NCI-H526 (cell line): Measurements from ENCODE around the gene SV2C.
"Not testable (repeated sequence)": the region's sequence is repeated elsewhere in the genome, so short reads cannot be mapped to it uniquely, and the experiment has no call there.

Source experiments
- DNase-seq, 2 experiments: peaks; one replicate each; lab custom pipeline; 2025; lab: John Stamatoyannopoulos, UW

Gene SV2C

DNA sequence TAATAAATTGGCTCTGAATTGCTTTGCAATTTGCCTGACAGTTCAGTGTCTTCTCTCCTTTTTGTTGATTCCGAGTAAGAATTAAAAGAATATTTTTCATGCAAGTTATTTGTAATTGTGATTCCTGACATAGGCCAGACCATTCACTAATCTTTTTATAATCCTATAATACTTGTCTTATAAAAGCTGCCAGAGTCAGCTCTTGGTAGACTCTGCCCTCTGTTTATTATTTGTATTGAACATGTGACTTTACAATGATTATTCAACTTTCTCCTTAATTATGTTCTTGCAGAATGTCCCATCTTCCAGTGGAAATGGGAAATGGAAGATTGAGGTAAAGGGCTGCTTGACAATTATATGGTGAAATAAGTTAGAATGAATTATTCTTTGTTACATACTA, 121.0 kb downstream of the SV2C start:
- DNase-seq, result no peak

DNA sequence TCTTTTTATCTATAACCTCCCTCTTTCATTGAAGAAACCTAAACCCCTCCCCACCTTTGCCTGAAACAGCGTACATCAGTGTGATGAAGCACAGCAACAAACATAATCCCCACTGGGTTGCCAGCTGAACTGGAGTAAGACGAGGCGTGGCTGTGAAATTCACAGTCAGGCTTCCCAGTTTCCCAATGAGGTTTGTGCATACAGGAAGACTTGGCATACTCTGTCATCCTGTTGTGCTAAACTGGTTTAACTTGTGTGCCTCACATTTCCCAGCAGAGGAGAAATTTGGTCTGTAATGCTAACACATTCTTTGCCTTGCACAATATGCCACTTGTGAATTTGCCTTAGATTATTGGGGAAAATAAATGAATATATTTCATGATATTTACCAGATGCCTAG, 121.5 kb downstream of the SV2C start:
- DNase-seq, result no peak

DNA sequence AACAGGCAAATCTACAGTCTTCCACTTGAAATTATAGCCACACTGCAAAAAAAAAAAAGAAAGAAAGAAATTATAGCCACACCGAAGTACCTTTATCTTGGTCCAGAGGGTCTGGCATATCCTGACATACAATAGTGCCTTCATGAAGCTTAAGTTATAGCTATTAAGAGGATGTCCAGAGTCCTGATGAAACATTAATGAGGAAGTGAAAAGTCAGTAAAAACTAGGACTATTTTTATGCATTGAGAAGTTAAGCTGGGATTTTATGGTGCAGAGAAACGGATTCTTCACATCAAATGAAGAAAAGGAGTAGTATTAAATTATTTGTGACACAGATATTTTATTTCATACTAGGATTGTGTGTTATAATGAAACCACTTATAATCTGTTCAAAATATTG, 123.9 kb downstream of the SV2C start:
- no peak for DNase-seq

DNA sequence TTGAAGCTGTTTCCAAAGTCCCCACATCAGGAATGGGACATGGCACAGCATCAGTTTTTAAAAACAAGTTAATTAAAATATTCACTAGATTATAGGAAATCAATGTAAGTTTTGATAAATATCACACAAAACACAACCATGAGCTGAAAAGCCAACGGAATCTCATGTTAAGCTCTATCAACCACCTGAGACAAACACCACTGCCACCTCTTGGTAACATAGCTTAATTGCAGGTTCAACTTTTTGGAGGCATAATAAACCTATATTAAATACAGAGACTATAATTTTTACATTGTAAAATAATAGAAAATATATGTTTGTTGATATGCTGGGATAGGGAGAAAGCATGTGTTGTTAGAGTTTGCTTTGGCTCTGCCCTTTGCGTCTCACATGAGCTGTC, 126.1 kb downstream of the SV2C start:
- no peak for DNase-seq

DNA sequence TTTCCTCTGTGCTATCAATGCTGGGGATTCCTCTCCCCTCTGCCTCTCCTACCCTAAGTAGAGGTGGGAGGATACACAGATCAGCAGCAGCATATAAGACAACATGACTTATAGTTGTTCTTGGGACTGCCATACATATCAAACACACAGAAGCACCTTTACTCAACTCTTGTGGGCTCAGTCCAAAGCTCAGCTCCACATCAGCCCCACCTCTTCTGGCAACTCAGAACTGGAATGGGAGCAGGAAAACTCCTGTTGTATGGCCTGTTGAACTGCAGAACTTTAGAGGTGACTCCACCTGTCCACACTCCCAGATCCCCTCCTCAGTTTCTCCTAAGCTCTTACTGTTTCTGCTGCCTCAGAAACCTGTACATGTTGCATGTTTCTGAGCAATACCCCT, 127.8 kb downstream of the SV2C start:
- DNase-seq, result no peak

DNA sequence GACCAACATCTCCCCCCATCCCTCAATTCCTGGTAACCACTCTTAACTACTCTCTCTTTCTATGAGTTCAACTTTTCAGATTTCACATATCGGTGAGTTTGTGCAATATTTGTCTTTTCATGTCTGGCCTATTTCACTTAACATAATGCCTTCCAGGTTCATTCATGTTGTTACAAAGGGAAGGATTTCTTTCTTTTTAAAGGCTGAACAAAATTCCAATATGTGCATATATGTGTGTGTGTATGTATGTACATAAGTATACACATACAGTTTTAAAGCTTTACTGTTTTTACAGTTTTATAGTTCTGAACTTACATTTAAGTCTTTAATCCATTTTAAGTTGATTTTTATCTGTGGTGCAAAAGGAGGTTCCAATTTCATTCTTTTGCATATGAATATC, 130.7 kb downstream of the SV2C start:
- DNase-seq, result no peak

DNA sequence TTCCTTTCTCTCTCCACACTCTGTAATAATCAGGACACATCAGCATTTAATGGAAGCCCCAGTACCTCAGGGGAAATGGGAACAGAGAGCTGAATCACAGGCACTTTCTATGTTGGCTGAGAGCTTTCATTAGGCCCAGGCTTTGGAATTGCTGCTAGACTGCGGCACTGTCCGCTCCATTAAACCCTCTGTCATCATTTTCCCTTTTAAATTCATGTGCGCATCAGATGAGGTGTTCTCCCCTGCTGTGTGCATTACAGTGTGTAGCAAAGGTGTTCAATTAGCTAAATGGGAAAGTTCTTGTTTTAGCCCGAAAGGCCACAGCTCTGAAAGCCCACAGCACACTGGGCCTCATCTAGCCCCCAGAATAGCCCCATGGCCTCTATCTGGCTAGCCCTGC, 133.6 kb downstream of the SV2C start:
- no peak for DNase-seq

DNA sequence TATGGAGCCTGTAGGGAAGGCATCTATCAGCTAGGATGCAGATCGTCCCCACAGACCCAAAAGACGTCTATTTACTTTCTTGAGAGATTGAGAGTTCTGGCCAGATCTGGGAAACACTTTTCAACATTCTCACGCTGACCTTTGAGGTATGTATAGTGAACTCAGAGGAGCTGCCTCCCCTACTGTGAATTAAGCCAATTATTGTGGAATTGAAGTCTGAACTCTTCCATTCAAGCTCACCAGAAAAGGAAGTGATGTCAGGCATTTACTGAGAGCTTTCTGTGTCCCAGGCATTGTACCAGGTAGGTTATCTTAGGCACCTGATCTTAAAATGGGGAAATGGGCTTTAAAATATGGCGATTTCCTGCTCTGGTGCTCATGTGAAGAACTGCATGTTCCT, 136.5 kb downstream of the SV2C start:
- DNase-seq, result no peak

DNA sequence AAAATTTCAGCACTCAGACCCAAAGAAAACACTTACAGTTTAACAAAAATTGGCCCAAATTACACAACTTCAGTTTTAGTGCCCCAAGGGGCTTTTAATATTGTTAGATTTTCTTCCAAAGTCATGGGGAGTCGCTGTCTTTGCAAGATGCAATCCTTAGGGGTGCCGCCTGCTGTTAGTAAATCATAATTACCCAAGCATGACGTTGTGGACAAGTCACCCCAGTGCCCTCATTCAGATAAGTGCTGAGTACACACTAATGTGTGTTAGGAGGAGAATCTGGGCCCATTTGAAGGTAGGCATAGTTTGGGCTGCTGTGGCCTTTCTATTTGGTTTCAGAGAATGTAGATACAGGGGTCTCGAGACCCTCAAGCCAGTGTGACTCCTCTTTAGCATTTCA, 138.1 kb downstream of the SV2C start:
- no peak for DNase-seq

DNA sequence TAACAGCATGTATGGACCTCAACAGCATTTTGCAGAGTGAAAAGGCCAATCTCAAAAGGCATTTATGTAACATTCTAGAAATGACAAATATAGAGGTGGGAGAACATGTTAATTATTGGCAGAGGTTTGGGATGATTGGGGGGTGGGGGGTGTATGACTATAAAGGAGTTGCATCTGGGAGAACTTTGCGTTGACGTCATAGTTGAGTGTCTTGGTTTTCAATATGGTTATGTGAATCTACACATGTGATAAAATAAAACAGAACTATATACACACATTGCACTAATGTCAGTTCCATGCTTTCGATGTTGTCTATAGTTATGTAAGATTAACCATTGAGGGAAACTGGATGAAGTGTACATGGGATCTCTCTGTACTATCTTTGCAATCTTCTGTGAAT, 139.1 kb downstream of the SV2C start:
- DNase-seq, result no peak

DNA sequence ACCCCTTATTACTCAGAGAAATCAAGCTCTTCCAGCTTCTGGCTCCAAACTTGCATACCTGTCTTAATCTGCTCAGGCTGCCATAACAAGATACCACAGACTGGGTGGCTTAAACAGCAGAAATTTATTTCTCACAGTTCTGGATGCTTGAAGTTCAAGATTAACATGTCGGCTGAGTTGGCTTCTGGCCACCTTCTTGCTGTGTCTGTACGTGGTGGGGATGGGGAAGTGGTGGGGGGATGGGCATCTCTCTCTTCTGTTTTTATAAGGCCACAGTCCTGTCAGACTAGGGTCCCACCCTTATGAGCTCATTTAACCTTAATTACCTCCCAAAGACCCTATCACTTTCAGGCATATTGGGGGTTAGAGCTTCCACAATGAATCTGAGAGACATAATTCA, 140.5 kb downstream of the SV2C start:
- DNase-seq, result no peak

DNA sequence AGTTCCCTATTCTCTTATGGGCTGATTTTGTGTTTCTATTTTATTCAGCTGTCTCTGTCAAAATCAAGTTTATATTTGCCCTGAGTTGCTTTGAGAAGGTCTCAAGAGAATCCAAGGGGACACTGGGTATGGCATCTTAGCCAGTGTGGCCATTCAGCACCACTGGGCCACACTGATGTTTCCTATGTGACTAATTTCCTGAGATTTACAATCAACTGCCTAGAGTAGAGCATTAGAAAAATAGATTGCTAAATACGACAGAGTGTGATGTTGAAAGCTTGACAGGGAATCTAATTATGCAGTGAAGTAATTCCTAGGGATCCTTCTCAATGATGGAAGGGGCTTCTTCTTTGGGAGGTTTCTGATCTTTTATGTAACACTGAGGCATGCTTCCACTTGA, 141.7 kb downstream of the SV2C start:
- DNase-seq, result no peak

DNA sequence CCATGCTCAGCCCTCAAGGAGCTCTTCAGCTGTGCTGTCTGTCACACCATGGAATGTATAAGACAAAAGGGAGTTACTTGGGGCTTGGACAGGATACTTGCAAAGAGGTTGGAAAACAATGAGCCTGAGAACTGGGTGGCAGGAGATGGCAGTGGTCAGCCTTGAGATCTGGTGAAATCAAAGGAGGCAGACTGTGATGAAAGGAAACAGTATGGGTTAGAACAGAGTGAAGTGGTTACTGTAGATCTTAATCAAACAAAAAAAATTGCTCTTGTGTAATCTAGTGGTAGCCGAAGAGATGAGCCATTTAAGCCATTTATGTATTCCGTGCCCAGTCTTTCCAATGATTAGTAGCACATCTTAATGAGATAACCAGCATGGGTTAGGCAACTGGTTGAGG, 142.2 kb downstream of the SV2C start:
- DNase-seq, result no peak

DNA sequence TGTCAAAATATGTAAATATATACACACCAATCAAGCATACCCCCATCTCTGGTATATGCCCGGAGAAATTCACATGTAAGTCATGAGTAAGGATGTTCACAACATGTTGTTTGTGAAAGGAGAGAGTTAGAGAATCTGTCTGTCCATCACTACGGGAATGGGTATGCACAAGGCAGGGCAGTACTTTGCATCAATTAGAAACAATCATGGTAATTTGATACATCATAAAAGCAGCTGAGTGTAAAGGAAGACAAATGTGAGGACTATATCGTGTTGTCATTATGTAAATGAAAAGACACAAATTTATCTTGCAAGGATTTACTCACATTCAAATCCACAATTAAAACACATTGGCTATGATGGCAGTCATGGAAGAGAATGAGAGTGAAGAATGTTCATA, 146.7 kb downstream of the SV2C start:
- DNase-seq, result peak; percentile 6 to 22

DNA sequence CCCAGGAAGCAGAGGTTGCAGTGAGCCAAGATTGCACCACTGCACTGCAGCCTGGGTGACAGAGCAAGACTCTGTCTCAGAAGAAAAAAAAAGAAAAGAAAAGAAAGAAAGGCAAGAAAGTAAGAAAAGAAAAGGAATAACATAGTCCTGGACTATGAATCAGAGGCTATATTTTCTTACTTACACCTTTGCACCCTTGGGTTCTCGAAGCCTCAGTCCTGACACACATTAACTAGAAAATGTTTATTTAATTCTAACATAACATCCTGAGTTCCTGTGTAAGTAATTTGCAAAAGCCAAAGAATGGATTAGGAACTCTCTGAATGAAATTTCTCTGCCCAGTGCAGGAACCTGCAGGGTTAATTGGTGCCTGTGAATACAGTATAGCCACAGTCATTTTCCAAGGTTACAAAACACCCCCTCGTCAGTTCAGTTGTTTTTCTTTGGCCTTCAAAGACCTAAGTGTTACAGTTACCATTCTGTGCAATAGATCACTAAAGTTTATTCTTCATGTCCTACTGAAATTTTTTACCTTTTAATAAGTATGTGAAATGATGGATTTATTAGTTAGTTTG, 147.6 kb downstream of the SV2C start:
- no peak for DNase-seq

DNA sequence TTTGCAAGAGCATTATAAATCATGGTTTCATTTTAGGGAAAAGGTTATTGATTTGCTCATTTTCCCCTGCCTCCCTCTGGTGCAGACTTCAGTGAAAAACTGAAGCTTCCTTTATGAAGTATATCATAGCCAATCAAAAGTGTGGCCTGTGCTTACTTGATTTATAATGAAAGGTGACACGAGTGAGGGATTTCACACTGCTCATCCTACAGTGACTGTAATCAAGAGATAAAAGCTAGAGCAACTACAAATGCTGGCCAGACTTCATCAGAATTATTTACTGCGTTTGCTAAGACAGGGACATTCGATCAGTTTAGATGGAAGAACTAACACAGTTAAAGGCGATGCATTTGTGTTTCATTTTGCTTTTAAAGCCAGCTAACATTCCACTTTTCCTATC, 151.5 kb downstream of the SV2C start:
- no peak for DNase-seq

DNA sequence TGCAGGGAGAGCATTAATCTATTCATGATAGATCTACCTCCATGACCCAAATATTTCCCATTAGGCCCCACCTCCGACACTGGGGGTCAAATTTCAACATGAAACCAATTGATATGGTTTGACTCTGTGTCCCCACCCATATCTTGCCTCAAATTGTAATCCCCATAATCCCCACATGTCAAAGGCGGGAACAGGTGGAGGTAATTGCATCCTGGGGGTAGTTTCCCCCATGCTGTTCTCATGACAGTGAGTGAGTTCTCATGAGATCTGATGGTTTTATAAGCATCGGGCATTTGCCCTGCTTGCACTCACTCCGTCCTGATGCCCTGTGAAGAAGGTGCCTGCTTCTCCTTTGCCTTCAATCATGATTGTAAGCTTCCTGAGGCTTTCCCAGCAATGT, 153.5 kb downstream of the SV2C start:
- no peak for DNase-seq

DNA sequence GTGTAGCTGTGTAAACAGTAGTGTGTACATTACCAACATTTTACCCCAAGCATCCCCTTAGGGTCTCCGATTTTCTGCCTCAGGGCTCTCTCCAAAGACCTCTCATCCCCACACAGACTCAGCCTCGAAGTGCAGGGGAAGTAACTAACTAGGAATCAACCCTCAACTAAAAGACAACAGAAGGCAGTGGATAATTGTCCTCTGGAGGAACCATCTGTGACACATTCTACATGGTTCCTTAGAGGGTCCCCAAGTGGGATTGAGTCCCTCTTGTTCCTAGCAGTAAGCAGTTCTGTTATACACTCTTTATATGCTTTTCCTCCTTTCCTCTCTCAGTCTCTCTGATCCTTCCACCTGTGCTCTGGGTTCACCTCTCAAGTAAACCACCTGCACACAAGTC, 157.2 kb downstream of the SV2C start:
- DNase-seq, result no peak

DNA sequence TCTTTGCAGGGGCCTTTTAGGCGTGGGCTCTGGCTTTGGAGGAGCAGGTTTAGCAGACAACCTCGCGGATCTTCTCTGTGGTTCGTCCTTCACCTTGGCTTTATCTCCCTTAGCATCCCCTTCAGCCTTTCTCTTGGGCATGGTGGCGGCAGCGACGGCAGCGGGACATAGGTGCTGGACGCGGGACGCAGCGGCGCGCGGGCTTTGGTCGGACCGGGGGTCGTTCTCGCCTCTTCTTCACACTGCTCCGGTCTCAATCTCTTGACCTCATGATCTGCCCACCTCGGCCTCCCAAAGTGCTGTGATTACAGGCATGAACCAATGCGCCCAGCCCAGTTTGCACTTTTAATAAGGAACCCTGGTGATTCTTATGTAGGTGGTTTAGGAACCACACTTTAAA, 159.0 kb downstream of the SV2C start:
- DNase-seq, result not testable (repeated sequence)

DNA sequence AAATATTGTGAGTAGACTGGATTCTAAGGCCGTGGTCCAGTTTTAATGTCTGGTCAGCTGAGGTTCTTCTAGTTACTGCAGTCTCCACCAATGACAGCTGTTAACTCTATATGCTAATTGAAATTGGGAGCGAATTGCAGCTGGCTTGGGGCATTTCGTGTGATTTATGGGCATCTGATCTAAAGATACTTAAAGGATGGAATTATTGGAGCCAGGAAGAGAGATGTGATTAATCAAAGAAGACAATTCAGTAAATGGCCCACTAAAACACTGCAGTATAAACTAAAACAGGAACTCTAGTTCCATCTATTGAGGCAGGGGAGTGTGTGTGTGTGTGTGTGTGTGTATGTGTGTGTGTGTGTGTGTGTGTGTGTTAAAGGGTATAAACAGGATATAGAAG, 162.4 kb downstream of the SV2C start:
- DNase-seq, result no peak

DNA sequence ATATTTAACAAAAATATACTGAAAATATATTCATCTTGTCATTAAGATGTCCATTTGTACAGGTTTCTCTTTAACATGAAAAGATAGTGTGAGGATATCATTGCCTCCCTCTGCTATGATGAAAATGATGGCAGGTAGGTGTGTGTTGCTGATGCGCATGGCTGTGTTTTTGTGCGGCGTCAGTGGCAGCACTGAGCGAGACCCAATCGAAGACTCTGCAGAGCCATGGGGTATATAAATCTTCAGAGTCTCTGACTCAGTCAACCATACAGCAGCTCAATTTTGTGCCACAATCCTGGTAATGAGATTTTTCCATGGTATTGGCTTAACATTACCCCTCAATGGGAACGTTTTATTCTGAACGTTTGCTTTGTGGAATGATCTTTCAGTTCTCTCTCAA, 166.4 kb downstream of the SV2C start:
- no peak for DNase-seq

DNA sequence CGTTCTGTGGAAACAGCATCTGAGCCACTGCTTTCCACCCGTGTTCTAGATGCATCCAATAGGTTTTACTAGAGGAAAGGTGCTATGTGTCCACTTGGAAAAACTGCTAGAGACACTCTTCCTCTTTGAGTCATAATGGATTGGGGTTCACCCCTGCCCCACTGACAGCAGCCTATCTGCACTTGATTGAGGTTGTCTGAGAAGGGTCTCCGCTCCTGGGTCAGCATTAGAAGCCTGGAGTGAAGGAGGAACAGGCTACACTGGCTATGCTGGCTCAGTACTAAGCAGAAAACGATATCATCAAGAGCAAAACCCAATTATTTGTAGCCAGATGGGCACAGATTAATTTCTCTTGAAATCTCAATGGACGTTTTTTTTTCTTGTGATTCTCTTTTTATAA, 167.3 kb downstream of the SV2C start:
- DNase-seq, result no peak

DNA sequence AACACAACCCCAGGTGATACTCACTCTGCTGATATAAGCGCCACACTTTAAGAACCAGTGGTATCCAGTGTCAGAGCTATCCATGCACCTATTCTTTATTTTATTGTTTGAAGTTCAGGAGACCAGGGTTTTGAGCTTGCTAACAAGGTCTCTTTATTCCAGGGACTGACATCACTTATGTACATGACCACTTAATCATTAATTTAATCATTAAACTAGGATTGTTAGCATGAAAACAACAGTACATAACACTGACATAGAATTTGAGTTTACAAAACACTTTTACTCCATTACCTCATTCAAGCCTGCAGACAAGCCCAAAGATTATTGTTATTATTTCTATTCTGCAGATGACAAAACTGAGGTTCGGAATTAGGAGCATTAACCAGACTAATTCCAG, 168.5 kb downstream of the SV2C start:
- DNase-seq, result no peak

DNA sequence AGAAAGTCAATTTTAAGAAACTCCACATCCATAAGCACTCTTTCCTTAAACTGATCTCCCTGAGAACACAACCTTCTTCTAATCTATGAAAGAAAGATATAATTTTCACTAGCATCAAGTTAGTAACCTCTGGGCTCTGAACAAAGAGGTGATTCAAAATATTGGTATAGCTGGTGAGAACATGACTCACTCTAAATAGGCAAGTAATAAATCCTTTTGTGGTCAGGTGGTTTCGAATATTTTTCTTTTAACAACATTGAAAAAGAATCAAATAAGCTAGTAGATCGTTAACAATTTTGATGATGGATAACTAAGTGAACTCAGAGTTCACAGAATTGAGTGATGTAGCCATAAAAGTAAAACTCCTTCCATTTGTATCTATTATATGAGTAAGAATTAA, 169.3 kb downstream of the SV2C start:
- no peak for DNase-seq
